IMR-90 (cell line): ENCODE data around the gene APCDD1. TPM values are rescaled to one million over a fixed set of nuclear protein-coding genes. Genes with fewer than 3 reads are reported as not detected.

Experiments used
- ATAC-seq: fragments of 200-7000 bp; cut with Tn5 transposase; 2 replicates; pipeline ENCODE4 v1.9.1; 2020; ENCODE audit warnings: low read depth, mild to moderate bottlenecking, moderate library complexity
- BruUV-seq: library from RNA; stranded (reverse); fragments of 400-500 nt; replicated peaks from 2 replicates; lab custom pipeline; 2021; lab: Mats Ljungman, UMichigan
- CTCF ChIA-PET: fragments of 300-600 bp; formaldehyde crosslinking; extraction: SDS; loops from one replicate; lab custom pipeline; 2021; ENCODE audit warnings: antibody characterized with exemption; lab: Yijun Ruan, JAX
- POLR2A ChIA-PET: fragments of 300-600 bp; sonication (Branson Sonifier 250); formaldehyde crosslinking; loops from one replicate; lab custom pipeline; 2022; ENCODE audit warnings: antibody characterized with exemption; ENCODE audit not compliant: unreplicated experiment; lab: Charles Lee
- DNase-seq: peaks from one replicate; pipeline ENCODE4 v3.0.0; 2013
- H2AFZ ChIP-seq: replicated peaks from 2 replicates; pipeline ENCODE3; 2013; ENCODE audit warnings: low read length, mild to moderate bottlenecking; ENCODE audit not compliant: poor library complexity
- H2AK5ac ChIP-seq: 2 replicates; pipeline ENCODE4 v1.6.1; 2013; ENCODE audit warnings: low read depth, low read length, inconsistent platforms
- H2AK9ac ChIP-seq: replicated peaks from 2 replicates; pipeline ENCODE3; 2013; ENCODE audit warnings: mild to moderate bottlenecking, low read depth, low read length, moderate library complexity; ENCODE audit not compliant: poor library complexity
- H2BK120ac ChIP-seq: 2 replicates; pipeline ENCODE4 v1.6.1; 2013; ENCODE audit warnings: low read depth, low read length, inconsistent platforms
- H2BK15ac ChIP-seq: 3 replicates; pipeline ENCODE4 v1.6.1; 2013; ENCODE audit warnings: low read depth, low read length, inconsistent platforms
- H2BK20ac ChIP-seq: 2 replicates; pipeline ENCODE4 v1.6.1; 2013; ENCODE audit warnings: low read depth, mild to moderate bottlenecking, inconsistent platforms, low read length, moderate library complexity
- H2BK5ac ChIP-seq: 2 replicates; pipeline ENCODE4 v1.6.1; 2013; ENCODE audit warnings: mild to moderate bottlenecking, low read depth, low read length, inconsistent platforms; ENCODE audit not compliant: poor library complexity, severe bottlenecking
- H3K14ac ChIP-seq: replicated peaks from 2 replicates; pipeline ENCODE4 v1.6.1; 2013; ENCODE audit warnings: low read depth, low read length, inconsistent platforms
- H3K18ac ChIP-seq: 2 replicates; pipeline ENCODE4 v1.6.1; 2013; ENCODE audit warnings: low read depth, low read length, control low read depth
- H3K23ac ChIP-seq: 2 replicates; pipeline ENCODE4 v1.6.1; 2013; ENCODE audit warnings: low read depth, low read length, inconsistent platforms
- H3K27ac ChIP-seq: 2 replicates; pipeline ENCODE4 v1.5.1; 2013; ENCODE audit warnings: mild to moderate bottlenecking, control low read depth, low read length; ENCODE audit not compliant: insufficient read depth
- H3K27me3 ChIP-seq: 2 replicates; pipeline ENCODE4 v1.6.1; 2013; ENCODE audit warnings: low read length; ENCODE audit not compliant: control insufficient read depth, insufficient read depth
- H3K36me3 ChIP-seq: 2 replicates; pipeline ENCODE4 v1.6.1; 2013; ENCODE audit warnings: low read length, mixed read lengths; ENCODE audit not compliant: control insufficient read depth, insufficient read depth
- H3K4ac ChIP-seq: 2 replicates; pipeline ENCODE4 v1.6.1; 2013; ENCODE audit warnings: low read depth, low read length, inconsistent platforms
- H3K4me1 ChIP-seq: 2 replicates; pipeline ENCODE4 v1.6.1; 2013; ENCODE audit warnings: low read length, mixed read lengths; ENCODE audit not compliant: control insufficient read depth, insufficient read depth
- H3K4me2 ChIP-seq: 2 replicates; pipeline ENCODE4 v1.6.1; 2013; ENCODE audit warnings: low read depth, mild to moderate bottlenecking, control low read depth, low read length, moderate library complexity
- H3K4me3 ChIP-seq: 2 replicates; pipeline ENCODE4 v1.5.1; 2013; ENCODE audit warnings: low read depth, mild to moderate bottlenecking, control low read depth, low read length, moderate library complexity; ENCODE audit not compliant: insufficient read depth
- H3K56ac ChIP-seq: 2 replicates; pipeline ENCODE4 v1.6.1; 2013; ENCODE audit warnings: low read length, inconsistent platforms; ENCODE audit not compliant: insufficient read depth; ENCODE audit errors: extremely low read depth
- H3K79me1 ChIP-seq, 2 experiments: 2 replicates each; pipeline ENCODE4 v1.6.1; 2013; ENCODE audit warnings: low read length in 2 of 2, inconsistent platforms in 1 of 2, low read depth in 1 of 2
- H3K9ac ChIP-seq: 2 replicates; pipeline ENCODE4 v1.6.1; 2013; ENCODE audit warnings: low read depth, low read length, control low read depth
- H3K9me1 ChIP-seq: 2 replicates; pipeline ENCODE4 v1.6.1; 2013; ENCODE audit warnings: low read length, inconsistent platforms; ENCODE audit not compliant: insufficient read depth
- H3K9me3 ChIP-seq: 2 replicates; pipeline ENCODE4 v1.6.1; 2013; ENCODE audit warnings: low read length; ENCODE audit not compliant: control insufficient read depth, insufficient read depth
- H4K20me1 ChIP-seq: 2 replicates; pipeline ENCODE4 v1.6.1; 2013; ENCODE audit warnings: low read length, inconsistent platforms; ENCODE audit not compliant: insufficient read depth
- H4K5ac ChIP-seq: 2 replicates; pipeline ENCODE4 v1.6.1; 2013; ENCODE audit warnings: mild to moderate bottlenecking, low read depth, low read length, control low read depth
- H4K8ac ChIP-seq, 2 experiments: 2 replicates each; pipeline ENCODE4 v1.6.1; 2013; ENCODE audit warnings: low read depth in 2 of 2, low read length in 2 of 2, control low read depth in 1 of 2, inconsistent platforms in 1 of 2
- H4K91ac ChIP-seq: 2 replicates; pipeline ENCODE4 v1.6.1; 2013; ENCODE audit warnings: low read depth, low read length, inconsistent platforms; ENCODE audit not compliant: insufficient read depth
- ELK1 ChIP-seq: fragments of 150-350 bp; IDR thresholded peaks from 2 replicates; pipeline ENCODE4 v1.6.1; 2016; ENCODE audit warnings: low read depth, mild to moderate bottlenecking, low read length, moderate library complexity, borderline replicate concordance
- FOS ChIP-seq: fragments of 150-350 bp; IDR thresholded peaks from 2 replicates; pipeline ENCODE4 v1.6.1; 2016; ENCODE audit warnings: low read depth, low read length
- MAFK ChIP-seq: IDR thresholded peaks from 2 replicates; pipeline ENCODE4 v1.6.1; 2012; ENCODE audit warnings: low read depth, low read length, improper control_type of control experiment
- RAD21 ChIP-seq: IDR thresholded peaks from 2 replicates; pipeline ENCODE4 v1.6.1; 2012; ENCODE audit warnings: low read length, improper control_type of control experiment
- USF2 ChIP-seq: fragments of 150-350 bp; IDR thresholded peaks from 2 replicates; pipeline ENCODE4 v1.6.1; 2017; ENCODE audit warnings: mild to moderate bottlenecking, antibody characterized with exemption, low read length, low read depth
- WGBS, 2 experiments: methylation state at CpG; one replicate each; pipeline versions ENCODE4 v1.1.5 to v1.1.7; 2013; ENCODE audit warnings: missing lambda C conversion rate in 2 of 2; ENCODE audit not compliant: insufficient read length in 1 of 2; ENCODE audit errors: extremely low coverage in 2 of 2; 5-methylcytosine and 5-hydroxymethylcytosine counted together
- dilution Hi-C: fragments of 300-500 bp; cut with HindIII; formaldehyde crosslinking; loops from one replicate; pipeline ENCODE4 v1.14.3; 2018; ENCODE audit warnings: low sequenced_read_pairs; ENCODE audit not compliant: unreplicated experiment
- in situ Hi-C: fragments of 300-500 bp; cut with MboI; formaldehyde crosslinking; loops from 3 replicates; pipeline ENCODE4 v1.14.3; 2019; ENCODE audit warnings: low sequenced_read_pairs, inconsistent platforms, mixed read lengths
- intact Hi-C: fragments of 100-400 bp; cut with micrococcal nuclease; formaldehyde crosslinking; loops from 2 replicates; pipeline ENCODE4 v1.10.0; 2022
- polyA plus RNA-seq, 3 experiments: library from polyadenylated mRNA; depleted of rRNA; stranded (reverse); fragments of >200 nt; gene quantifications; 2 replicates each; pipeline ENCODE4 v1.2.3, GENCODE V29; 2012; ENCODE audit warnings: low replicate concordance in 1 of 3
- total RNA-seq: library from RNA; depleted of rRNA; stranded (reverse); fragments of >200 nt; gene quantifications from 2 replicates; pipeline ENCODE4 v1.2.3, GENCODE V29; 2012

APCDD1 gene
- total and polyA plus RNA-seq, 2 of the 4 experiments (the other 2 are of a cell fraction): 1.1 to 2.2 TPM

GRCh38 chr18:10444314-10445006 is 10.0 kb upstream of the APCDD1 start:
- peak; percentile 55 for DNase-seq
- Histone ChIP-seq H3K4me1 (peaks cover 8% of the 10 kb centered on the region; the same call in 1 of the 2 replicates), H4K5ac (no peak overlapping the region), H2BK5ac (no peak overlapping the region), H2AK9ac (no peak overlapping the region), H3K36me3 (no peaks in the 10 kb centered on the region), H2BK20ac (no peak overlapping the region), H4K20me1 (no peaks in the 10 kb centered on the region), H2AFZ (peak overlapping the region; percentile 38), H4K8ac (no peak overlapping the region), H2BK15ac (no peak overlapping the region; the same call in 2 of the 3 replicates), H3K79me1 (no peaks in the 10 kb centered on the region), H3K9me1 (peaks cover 8% of the 10 kb centered on the region; the same call in 1 of the 2 replicates), H2BK120ac (peak overlapping the region; percentile 38; the same call in 1 of the 2 replicates), H3K9ac (no peak overlapping the region), H3K14ac (0 out of 2 replicates have a peak overlapping the region, but pooled peaks have one; percentile 19), H2AK5ac (no peak overlapping the region), H3K4ac (0 out of 2 replicates have a peak overlapping the region, but pooled peaks have one; percentile 26), H3K4me3 (no peak overlapping the region), H3K18ac (no peak overlapping the region), H3K4me2 (peak overlapping the region; percentile 35; the same call in 1 of the 2 replicates), H3K56ac (no peak overlapping the region), H3K23ac (no peak overlapping the region), H4K91ac (no peak overlapping the region; the same call in 1 of the 2 replicates), H3K27ac (no peak overlapping the region), H3K9me3 (no peaks in the 10 kb centered on the region), H3K27me3 (peaks cover 32% of the 10 kb centered on the region)
- no TSS peak for BruUV-seq
- in situ Hi-C loops (no loop called here), dilution Hi-C loops (no loop called here), intact Hi-C loops (no loop called here)
- peak; percentile 53 for ATAC-seq
- CTCF ChIA-PET: no interaction called here
- POLR2A ChIA-PET: no interaction called here
- TF ChIP-seq USF2: no peak
- no peak for TF ChIP-seq MAFK
- no peak for TF ChIP-seq FOS
- no peak for TF ChIP-seq RAD21
- TF ChIP-seq ELK1: no peak
- no CpG with 5 or more reads among the region's 9 CpGs for WGBS, 2 experiments
